ENCODE results near the gene MLLT1.

DNA sequence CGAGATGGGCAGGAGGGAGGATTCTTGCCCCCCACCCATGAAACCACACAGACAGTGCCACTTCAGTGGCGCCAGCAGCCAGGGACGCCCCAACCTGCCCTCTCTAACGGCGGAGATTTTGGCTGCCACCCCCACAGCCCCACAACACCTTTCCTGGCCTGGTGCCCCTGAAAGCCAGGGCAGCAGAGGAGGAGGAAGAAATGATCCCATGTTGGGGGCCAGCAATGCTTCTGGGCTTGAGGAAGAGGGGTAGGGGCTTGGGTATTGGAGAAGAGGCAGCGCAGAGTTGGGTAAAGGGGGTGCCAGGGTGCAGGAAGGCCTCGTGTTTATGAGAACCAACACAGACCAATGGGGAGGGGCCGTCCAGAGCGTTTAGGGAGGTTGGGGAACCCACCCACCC is 1.7 kb downstream of the MLLT1 start:
- no peak for TF ChIP-seq POLR2AphosphoS5 (IDR thresholded peaks at IDR 0.05; ENCODE audit: insufficient read depth in 1 of 2, low read depth in 1 of 2)
- no peak for TF ChIP-seq POLR2A (IDR thresholded peaks at IDR 0.05)

All from vagina (tissue), 2 donors.